NCI-H524 treated with DMSO at 0.1 percent for 48 hours (cell line): ENCODE data around the gene DLK2.
"Not testable (repeated sequence)": the region's sequence is repeated elsewhere in the genome, so short reads cannot be mapped to it uniquely, and the experiment has no call there.

Source experiments
- DNase-seq: peaks from one replicate; lab custom pipeline; 2025; lab: John Stamatoyannopoulos, UW

DLK2 gene

DNA sequence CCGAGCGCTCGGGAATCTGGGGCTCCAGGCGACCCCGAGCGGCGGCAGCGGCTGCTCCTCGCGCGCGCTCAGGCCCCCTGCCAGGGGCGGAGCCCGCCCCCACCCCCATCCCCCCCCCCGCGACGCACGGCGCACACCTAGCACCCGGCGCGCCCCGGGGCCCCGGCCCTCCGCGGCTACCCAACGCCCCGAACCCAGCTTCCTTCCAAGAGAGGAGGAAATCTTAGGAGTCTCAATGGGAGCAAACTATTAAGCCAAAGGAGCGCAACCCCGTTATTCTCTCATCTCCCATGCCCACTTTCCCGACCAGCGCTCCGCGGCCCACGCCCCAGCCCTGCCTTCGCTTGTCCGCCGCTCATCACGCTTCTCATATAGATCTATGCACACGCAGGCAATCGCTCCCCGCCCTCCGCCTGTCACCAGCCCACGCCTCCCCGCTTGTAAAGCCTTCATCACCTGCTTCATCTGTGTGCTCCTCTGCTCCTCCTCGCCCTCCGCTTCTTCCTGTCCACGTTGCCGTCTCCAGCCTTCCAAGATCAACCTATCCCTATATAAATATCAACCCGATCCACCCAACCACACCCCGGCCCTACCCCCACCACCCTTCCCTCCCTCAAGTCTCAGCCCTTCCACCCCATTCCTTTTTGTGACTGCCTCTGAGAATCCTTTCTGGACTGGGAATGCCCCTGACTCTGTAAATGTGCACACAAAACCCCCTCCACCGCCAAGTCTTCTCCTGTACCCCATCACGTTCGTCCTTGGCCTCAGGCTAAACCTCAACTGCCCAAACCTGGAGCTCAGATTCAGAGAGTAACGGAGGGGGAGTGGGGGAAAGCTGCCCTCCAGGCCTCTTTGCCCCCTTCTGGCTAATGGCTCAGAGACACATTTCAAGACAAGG is at the start of gene DLK2:
Gene DLK2, minus strand, starts transcription at position 18 of the 898 bp plus-strand sequence. CDS start 723 bp downstream, outside the sequence.
- DNase-seq: peak; percentile 20

DNA sequence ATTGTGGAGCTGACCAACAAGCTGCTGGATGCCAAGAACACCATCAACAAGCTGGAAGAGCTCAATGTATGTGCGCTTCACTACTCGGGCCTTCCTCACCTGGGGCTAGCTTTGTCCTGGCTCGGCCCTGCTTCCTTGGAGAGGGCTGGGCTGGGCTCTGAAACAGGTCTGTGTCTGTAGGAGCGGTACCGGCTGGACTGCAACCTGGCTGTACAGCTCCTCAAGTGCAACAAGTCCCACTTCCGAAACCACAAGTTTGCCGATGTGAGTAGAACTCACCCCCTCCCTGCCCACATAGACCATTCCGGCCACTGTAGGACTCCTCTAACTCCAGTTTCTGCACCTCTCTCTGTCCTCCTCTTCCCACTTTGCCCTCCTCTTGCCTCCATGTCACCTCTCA is 48.1 kb upstream of the DLK2 start:
- no peak for DNase-seq

GRCh38 chr6:43502666-43503065 is 47.3 kb upstream of the DLK2 start:
- DNase-seq: no peak

DNA sequence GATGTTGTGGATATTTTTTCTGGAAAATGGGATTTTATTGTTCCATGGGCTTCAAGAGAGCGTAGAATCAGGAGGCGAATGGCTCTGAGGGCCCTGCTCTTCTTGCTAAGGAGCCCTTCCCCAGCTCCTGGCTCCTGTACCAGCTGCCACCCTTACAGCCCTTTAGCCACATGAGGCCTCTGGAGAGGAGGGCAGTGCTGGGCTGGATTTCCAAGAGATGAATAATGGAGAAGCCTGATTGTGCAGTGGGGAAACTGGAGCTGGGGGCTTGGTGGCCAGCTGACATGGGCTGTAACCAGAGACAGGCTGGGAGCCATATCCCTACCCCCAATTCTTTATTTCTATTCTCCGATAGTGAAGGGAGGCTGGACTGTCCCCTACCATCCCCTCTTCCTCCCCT is 45.6 kb upstream of the DLK2 start:
- DNase-seq: no peak

GRCh38 chr6:43499028-43499815 is 43.9 kb upstream of the DLK2 start:
- DNase-seq: no peak

DNA sequence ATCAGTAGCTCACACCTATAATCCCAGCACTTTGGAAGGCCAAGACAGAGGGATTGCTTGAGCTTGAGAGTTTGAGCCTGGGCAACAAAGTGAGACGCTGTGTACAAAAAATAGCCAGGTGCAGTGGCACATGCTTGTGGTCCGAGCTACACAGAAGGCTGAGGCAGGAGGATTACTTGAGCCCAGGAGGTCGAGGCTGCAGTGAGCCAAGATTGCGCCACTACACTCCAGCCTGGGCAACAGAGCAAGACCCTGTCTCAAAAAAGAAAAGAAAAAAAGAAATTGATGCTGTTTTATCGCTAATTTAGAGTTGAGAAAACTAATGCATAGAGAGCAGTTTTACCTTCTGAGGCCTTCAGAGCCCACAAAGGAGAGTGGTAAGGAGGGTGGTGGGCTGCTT is 42.9 kb upstream of the DLK2 start:
- not testable (repeated sequence) for DNase-seq

DNA sequence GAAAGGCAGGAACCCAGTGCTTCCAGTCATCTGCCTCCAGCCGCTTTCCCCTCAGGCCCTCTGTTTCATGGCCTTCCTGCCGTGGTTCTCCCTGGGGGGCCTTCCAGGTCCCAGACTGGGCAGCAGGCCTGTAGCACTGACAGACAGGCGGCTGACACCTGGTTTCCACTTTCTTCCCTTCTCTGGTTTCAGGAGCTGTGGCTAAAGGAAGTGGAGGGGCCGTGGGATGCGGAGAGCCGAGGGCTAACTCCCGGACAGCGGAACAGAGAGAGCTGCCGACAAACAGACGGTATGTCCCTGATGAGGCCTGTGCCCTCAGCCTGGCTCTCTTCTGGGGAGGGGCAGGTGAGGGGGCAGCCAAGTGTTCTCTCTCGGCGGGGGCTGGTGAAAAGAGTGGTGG is 42.3 kb upstream of the DLK2 start:
- no peak for DNase-seq

DNA sequence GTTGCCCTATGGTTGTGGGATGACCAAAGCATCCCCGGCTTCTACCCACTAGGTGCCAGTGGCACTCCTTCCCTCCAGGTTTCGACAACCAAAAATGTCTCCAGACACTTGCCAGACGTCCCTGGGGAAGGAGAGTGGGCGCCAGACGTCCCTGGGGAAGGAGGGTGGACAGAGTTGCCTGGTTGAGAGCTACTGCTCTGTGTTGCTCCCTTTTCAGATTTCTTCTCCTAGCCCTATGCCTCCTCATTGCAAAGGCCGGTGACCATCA is 41.7 kb upstream of the DLK2 start:
- no peak for DNase-seq

- no peak for DNase-seq
These were observed 41.2 kb upstream of the DLK2 start for GRCh38 chr6:43496370-43497128.

- no peak for DNase-seq
These were observed 40.1 kb upstream of the DLK2 start for GRCh38 chr6:43495409-43495941.

DNA sequence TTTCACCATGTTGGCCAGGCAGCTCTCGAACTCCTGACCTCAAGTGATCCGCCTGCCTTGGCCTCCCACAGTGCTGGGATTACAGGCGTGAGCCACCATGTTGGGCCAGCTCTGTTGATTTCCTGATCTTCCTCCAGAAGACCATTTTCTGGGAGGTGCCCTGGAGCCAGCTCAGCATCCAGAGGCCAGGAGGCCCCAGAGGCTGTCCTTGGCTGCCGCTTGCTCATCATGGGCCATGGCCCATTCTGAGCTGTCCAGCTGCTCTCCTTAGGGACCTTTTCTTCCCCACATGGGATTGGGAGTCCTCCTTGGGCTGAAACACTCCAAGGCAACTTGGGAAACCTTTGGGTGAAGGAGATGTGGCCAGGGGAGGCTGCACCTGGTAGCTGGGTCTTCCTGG is 39.4 kb upstream of the DLK2 start:
- DNase-seq: no peak

GRCh38 chr6:43494321-43494720 is 39.0 kb upstream of the DLK2 start:
- DNase-seq: no peak

- no peak for DNase-seq
These were observed 38.5 kb upstream of the DLK2 start for GRCh38 chr6:43493833-43494232.

DNA sequence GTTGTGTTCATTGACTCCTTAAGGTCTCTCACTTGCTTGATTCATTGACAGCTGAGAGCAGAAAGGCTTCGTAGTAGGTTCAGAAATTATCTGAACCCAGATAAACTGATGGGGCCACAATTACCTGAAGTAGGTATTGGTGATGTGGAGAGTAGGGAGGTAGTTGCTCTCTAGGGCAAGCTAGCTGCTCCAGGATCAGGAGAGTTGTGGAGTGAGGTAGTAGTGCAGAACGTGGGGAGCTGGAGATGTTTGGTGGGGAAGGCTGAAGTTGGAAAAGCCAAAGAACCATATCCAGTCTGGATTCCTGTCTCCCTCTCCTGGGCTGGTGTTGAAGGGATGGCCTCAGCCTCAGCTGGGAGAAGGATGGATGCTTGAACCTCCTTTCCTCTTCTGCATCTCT is 37.9 kb upstream of the DLK2 start:
- DNase-seq: no peak

- no peak for DNase-seq
These were observed 37.3 kb upstream of the DLK2 start for GRCh38 chr6:43492673-43493072.

DNA sequence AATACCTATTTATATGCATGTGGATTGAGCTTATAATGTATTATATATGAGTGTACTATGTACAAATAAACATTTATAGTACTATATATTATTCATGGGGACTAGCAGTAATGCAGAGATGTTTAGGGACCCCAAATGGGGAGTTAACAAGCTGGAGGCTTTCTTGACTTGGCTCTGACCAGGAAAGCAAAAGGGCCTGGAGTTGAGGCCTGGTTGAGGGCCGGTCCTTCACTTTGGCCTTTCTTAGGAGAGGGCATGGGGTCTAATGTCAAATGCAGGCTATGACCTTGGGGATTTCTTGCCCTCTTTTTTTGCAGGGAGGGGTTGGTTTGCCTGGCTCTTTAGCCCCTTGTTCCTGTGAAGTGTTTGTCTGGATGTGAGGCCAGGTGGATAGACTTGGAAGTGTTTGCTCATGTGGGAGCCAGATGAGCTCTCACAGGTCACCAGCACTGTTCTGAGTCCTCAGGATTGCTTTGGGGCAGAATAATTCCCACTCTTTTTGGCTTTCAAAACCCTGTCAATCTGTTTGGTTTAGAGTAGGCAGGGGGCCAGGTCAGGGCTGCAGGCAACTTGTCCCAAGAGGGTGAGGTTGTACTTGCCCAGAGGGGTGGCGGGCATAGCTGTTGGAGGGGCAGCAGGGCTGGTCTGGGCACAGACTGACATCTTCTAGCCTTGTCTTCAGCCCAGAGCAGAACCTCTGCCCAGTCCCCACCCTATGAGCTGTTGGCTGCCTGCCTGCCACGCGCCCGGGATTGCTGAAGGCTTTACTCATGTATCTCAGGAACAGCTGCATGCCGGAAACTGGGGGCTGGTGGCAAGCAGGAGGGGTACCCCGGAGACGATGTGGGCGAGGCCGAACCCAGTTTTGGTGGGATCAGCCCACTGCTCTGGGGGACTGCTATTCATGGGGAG is 36.7 kb upstream of the DLK2 start:
- no peak for DNase-seq

DNA sequence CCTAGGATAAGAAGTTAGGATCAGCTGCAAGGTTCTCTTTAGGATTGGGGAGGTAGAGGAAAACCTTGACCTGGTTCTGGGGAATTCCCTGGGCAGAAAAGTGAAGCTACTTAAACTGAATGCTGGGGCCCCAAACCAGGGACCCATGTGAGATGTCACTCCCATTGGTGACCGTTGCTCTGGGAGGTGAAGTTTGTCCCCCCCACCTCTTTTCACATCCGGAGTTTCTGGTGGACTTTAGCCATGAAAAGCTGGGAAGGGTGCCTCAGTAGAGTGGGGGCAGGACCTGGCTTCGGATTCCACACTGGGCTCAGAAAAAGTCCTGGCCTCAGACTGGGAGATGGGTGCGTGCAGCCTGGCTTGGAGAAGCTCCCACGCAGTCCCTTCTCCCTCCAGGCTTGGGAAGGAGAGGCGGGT is 35.2 kb upstream of the DLK2 start:
- no peak for DNase-seq

GRCh38 chr6:43489277-43490072 is 34.1 kb upstream of the DLK2 start:
- no peak for DNase-seq

DNA sequence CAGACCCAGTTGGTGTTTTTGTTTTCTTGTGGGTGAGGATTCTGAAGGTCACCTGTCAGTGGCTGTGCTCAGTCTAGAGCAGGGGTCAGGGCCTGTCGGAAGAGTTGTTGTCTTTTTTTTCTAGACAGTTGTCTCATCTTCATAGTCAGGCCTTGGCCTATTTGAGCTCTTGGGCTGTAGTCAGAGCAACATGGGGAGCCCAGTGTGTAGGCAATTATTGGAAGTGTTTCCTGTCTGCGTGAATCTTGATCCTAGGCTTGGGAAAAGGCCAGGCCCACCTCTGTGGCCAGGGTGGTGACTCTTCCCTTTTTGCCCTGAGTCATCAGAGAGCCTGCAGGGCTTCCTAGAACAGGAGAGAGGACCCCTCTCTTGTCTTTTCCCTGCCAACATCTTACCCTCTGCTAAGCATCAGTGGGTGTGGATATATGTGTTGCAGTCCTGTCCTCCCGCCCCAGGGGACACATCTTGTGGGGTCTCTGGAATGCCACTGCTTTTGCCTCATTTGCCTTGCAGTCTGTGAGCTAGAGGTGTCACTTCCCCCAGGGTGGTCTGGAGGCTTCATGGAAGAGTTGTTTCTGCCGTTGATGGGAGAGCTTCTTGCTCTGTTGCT is 33.4 kb upstream of the DLK2 start:
- DNase-seq: no peak

GRCh38 chr6:43481591-43482236 is 26.4 kb upstream of the DLK2 start:
- DNase-seq: no peak
